22Rv1 (cell line): ENCODE measurements around the gene RNF40.

Experiments used
- ZFX ChIP-seq: fragments of 450-650 bp; IDR thresholded peaks from 2 replicates; pipeline ENCODE4 v1.6.1; 2017; ENCODE audit warnings: antibody characterized with exemption, borderline replicate concordance
- TF ChIP-seq, protein P1 (sequence below): fragments of 450-650 bp; IDR thresholded peaks from 2 replicates; pipeline ENCODE4 v1.5.1; 2017; ENCODE audit warnings: mild to moderate bottlenecking

DNA sequence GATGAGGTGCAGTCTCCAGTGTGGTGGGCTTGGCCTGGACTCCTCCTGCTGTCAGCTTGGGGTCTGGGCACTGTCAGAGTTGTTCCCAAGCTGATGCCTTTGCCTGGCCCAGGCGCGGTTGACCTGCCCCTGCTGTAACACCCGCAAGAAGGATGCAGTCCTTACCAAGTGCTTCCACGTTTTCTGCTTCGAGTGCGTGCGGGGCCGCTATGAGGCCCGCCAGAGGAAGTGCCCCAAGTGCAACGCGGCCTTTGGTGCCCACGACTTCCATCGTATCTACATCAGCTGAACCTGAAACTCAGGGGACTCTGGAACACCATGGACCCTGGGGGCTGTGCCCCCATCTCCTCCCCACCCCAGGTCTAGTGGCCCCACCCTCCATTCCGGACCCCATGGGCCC is 11.7 kb downstream of the RNF40 start:
- TF ChIP-seq, protein P1, sequence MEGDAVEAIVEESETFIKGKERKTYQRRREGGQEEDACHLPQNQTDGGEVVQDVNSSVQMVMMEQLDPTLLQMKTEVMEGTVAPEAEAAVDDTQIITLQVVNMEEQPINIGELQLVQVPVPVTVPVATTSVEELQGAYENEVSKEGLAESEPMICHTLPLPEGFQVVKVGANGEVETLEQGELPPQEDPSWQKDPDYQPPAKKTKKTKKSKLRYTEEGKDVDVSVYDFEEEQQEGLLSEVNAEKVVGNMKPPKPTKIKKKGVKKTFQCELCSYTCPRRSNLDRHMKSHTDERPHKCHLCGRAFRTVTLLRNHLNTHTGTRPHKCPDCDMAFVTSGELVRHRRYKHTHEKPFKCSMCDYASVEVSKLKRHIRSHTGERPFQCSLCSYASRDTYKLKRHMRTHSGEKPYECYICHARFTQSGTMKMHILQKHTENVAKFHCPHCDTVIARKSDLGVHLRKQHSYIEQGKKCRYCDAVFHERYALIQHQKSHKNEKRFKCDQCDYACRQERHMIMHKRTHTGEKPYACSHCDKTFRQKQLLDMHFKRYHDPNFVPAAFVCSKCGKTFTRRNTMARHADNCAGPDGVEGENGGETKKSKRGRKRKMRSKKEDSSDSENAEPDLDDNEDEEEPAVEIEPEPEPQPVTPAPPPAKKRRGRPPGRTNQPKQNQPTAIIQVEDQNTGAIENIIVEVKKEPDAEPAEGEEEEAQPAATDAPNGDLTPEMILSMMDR, result no peak
- TF ChIP-seq ZFX, result no peak
